GM23338 (cell line): Measurements from ENCODE around the gene LRIT1. TPM values are rescaled to one million over a fixed set of nuclear protein-coding genes. Genes with fewer than 3 reads are reported as not detected.

Experiments
- ATAC-seq: fragments of 200-7000 bp; cut with Tn5 transposase; 3 replicates; pipeline ENCODE4 v1.9.1; 2020
- DNase-seq: peaks from one replicate; pipeline ENCODE4 v3.0.0-alpha.2; 2015; ENCODE audit warnings: low spot score
- H2AFZ ChIP-seq: fragments of 200-600 bp; sonication (generic); 2 replicates; pipeline ENCODE4 v1.8.0; 2016; ENCODE audit warnings: antibody characterized with exemption, mild to moderate bottlenecking, moderate library complexity
- H3F3A ChIP-seq: fragments of 200-600 bp; sonication (generic); replicated peaks from 2 replicates; pipeline ENCODE4 v1.8.0; 2017; ENCODE audit warnings: antibody characterized with exemption, mixed run types, low read depth
- H3K27ac ChIP-seq: fragments of 200-600 bp; sonication (generic); 2 replicates; pipeline ENCODE4 v1.6.1; 2016; ENCODE audit warnings: low read depth
- H3K27me3 ChIP-seq: fragments of 200-600 bp; sonication (generic); 2 replicates; pipeline ENCODE4 v1.8.0; 2016; ENCODE audit warnings: mild to moderate bottlenecking, mixed run types, moderate library complexity; ENCODE audit not compliant: insufficient read depth
- H3K36me3 ChIP-seq: fragments of 200-600 bp; sonication (generic); 2 replicates; pipeline ENCODE4 v1.8.0; 2016; ENCODE audit warnings: mild to moderate bottlenecking; ENCODE audit not compliant: insufficient read depth
- H3K4me1 ChIP-seq: fragments of 200-600 bp; sonication (generic); 2 replicates; pipeline ENCODE4 v1.8.0; 2016; ENCODE audit warnings: mild to moderate bottlenecking, moderate library complexity; ENCODE audit not compliant: insufficient read depth
- H3K4me2 ChIP-seq: fragments of 200-600 bp; sonication (generic); 2 replicates; pipeline ENCODE4 v1.7.1; 2017; ENCODE audit warnings: mixed run types
- H3K4me3 ChIP-seq: fragments of 200-600 bp; sonication (generic); 2 replicates; pipeline ENCODE4 v1.6.1; 2016; ENCODE audit warnings: mixed run types
- H3K79me2 ChIP-seq: fragments of 200-600 bp; sonication (generic); replicated peaks from 2 replicates; pipeline ENCODE4 v1.8.0; 2017; ENCODE audit warnings: mild to moderate bottlenecking; ENCODE audit not compliant: insufficient read depth
- H3K9me2 ChIP-seq: fragments of 200-600 bp; sonication (generic); 2 replicates; pipeline ENCODE4 v1.8.0; 2017; ENCODE audit not compliant: insufficient read depth
- H4K20me1 ChIP-seq: fragments of 200-600 bp; sonication (generic); replicated peaks from 2 replicates; pipeline ENCODE4 v1.8.0; 2017; ENCODE audit warnings: mild to moderate bottlenecking; ENCODE audit not compliant: insufficient read depth
- H3K27ac Mint-ChIP-seq: 2 replicates; pipeline ENCODE4 v1.8.0; 2020; ENCODE audit warnings: inconsistent platforms, mild to moderate bottlenecking, moderate library complexity, mixed read lengths
- H3K27me3 Mint-ChIP-seq: 3 replicates; pipeline ENCODE4 v1.8.0; 2022; ENCODE audit warnings: low read depth, mild to moderate bottlenecking, moderate library complexity, mixed read lengths, inconsistent platforms; ENCODE audit not compliant: insufficient read depth, poor library complexity
- H3K36me3 Mint-ChIP-seq: 3 replicates; pipeline ENCODE4 v1.8.0; 2021; ENCODE audit warnings: low read depth, mild to moderate bottlenecking, inconsistent platforms, moderate library complexity, mixed read lengths
- H3K4me1 Mint-ChIP-seq: 3 replicates; pipeline ENCODE4 v1.8.0; 2020; ENCODE audit warnings: mild to moderate bottlenecking, inconsistent platforms, mixed read lengths
- H3K4me3 Mint-ChIP-seq: 3 replicates; pipeline ENCODE4 v1.8.0; 2021; ENCODE audit warnings: moderate library complexity, mild to moderate bottlenecking, inconsistent platforms, mixed read lengths
- H3K9me3 Mint-ChIP-seq: 3 replicates; pipeline ENCODE4 v1.8.0; 2020; ENCODE audit warnings: moderate library complexity, mild to moderate bottlenecking, inconsistent platforms, mixed read lengths
- EZH2 ChIP-seq: fragments of 200-600 bp; sonication (generic); IDR thresholded peaks from one replicate; pipeline ENCODE4 v1.8.0; 2017; ENCODE audit warnings: antibody characterized with exemption, mild to moderate bottlenecking, low read depth; ENCODE audit not compliant: unreplicated experiment
- JUNB ChIP-seq: IDR thresholded peaks from one replicate; pipeline ENCODE4 v1.6.1; 2016; ENCODE audit warnings: antibody characterized with exemption; ENCODE audit not compliant: unreplicated experiment
- NANOG ChIP-seq: IDR thresholded peaks from 2 replicates; pipeline ENCODE4 v1.6.1; 2016; ENCODE audit warnings: antibody characterized with exemption, borderline replicate concordance
- STAT1 ChIP-seq: IDR thresholded peaks from one replicate; pipeline ENCODE4 v1.6.1; 2016; ENCODE audit warnings: antibody characterized with exemption; ENCODE audit not compliant: unreplicated experiment
- ZNF114 ChIP-seq: fragments of 250-450 bp; sonication (Bioruptor Pico); IDR thresholded peaks from 2 replicates; pipeline ENCODE4 v1.5.0; 2020; ENCODE audit warnings: mild to moderate bottlenecking, moderate library complexity
- ZNF331 ChIP-seq: fragments of 250-450 bp; sonication (Bioruptor Pico); IDR thresholded peaks from 2 replicates; pipeline ENCODE4 v1.5.0; 2020; ENCODE audit warnings: low read depth, mild to moderate bottlenecking, moderate library complexity
- polyA plus RNA-seq: library from polyadenylated mRNA; unstranded; fragments of >200 nt; fragmentation: Nextera tagmentation; extraction: Ambion mirVana; gene quantifications from 2 replicates; pipeline ENCODE4 v1.2.1, GENCODE V29; 2016
- total RNA-seq: library from RNA; depleted of rRNA; stranded (reverse); fragments of >200 nt; shearing (Covaris generic); gene quantifications from 2 replicates; pipeline ENCODE4 v1.2.3, GENCODE V29; 2014
- TF ChIP-seq, protein P1 (sequence below), 2 experiments: fragments of 200-600 bp in 1 of 2; sonication (generic) in 1 of 2; conservative IDR thresholded peaks; 2 replicates each; pipeline versions ENCODE4 v1.5.1 to v1.6.1; 2016 to 2017; ENCODE audit warnings: antibody characterized with exemption in 2 of 2, low read depth in 2 of 2, mild to moderate bottlenecking in 2 of 2, moderate library complexity in 1 of 2
- TF ChIP-seq, protein P2 (sequence below): fragments of 250-450 bp; sonication (Bioruptor Pico); IDR thresholded peaks from 2 replicates; pipeline ENCODE4 v1.5.0; 2020; ENCODE audit warnings: mild to moderate bottlenecking, moderate library complexity
- TF ChIP-seq, protein P3 (sequence below): IDR thresholded peaks from 2 replicates; pipeline ENCODE4 v1.6.1; 2016; ENCODE audit warnings: antibody characterized with exemption
- TF ChIP-seq, protein P4 (sequence below): IDR thresholded peaks from one replicate; pipeline ENCODE4 v1.6.1; 2018; ENCODE audit warnings: antibody characterized with exemption; ENCODE audit not compliant: unreplicated experiment

LRIT1 gene
- total and polyA plus RNA-seq, 2 experiments from 2014 or later: 0.07 TPM; not detected in 1

DNA sequence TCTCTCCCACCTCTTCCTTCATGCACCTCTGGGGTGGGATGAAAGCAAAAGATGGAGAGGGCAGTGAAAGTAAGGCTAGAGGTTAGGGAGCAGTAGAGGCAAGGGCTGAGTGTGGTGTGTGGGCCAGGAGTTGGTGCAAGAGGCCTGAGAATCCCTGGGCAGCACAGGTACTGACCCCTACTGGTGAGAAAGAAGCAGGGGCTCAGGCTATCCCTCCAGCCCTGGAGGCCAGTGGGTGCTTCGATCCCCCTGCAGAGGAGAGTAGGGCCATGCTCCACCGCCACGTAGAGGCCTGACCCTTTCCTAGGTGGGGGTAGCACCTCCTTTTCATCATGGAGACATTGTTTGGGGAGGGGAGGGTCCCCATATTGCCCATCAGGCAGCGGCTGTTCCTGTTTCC lies 37.2 kb downstream of the LRIT1 start:
- H3K27ac ChIP-seq: no peak overlapping the region
- H3K36me3 ChIP-seq: no peaks in the 10 kb centered on the region
- no peaks in the 10 kb centered on the region for H3K36me3 Mint-ChIP-seq
- H3K4me3 Mint-ChIP-seq: no peak overlapping the region
- peak; percentile 74 for DNase-seq
- no peaks in the 10 kb centered on the region for H3F3A ChIP-seq
- H3K4me1 ChIP-seq: no peaks in the 10 kb centered on the region
- H3K4me1 Mint-ChIP-seq: no peaks in the 10 kb centered on the region
- H3K4me2 ChIP-seq: no peak overlapping the region
- H3K4me3 ChIP-seq: no peak overlapping the region
- H3K27me3 Mint-ChIP-seq: peaks cover 3% of the 10 kb centered on the region
- H3K79me2 ChIP-seq: no peaks in the 10 kb centered on the region
- H2AFZ ChIP-seq: no peak overlapping the region
- peak; percentile 91 for ATAC-seq
- no peaks in the 10 kb centered on the region; the same call in 1 of the 2 replicates for H4K20me1 ChIP-seq
- TF ChIP-seq, protein P1, sequence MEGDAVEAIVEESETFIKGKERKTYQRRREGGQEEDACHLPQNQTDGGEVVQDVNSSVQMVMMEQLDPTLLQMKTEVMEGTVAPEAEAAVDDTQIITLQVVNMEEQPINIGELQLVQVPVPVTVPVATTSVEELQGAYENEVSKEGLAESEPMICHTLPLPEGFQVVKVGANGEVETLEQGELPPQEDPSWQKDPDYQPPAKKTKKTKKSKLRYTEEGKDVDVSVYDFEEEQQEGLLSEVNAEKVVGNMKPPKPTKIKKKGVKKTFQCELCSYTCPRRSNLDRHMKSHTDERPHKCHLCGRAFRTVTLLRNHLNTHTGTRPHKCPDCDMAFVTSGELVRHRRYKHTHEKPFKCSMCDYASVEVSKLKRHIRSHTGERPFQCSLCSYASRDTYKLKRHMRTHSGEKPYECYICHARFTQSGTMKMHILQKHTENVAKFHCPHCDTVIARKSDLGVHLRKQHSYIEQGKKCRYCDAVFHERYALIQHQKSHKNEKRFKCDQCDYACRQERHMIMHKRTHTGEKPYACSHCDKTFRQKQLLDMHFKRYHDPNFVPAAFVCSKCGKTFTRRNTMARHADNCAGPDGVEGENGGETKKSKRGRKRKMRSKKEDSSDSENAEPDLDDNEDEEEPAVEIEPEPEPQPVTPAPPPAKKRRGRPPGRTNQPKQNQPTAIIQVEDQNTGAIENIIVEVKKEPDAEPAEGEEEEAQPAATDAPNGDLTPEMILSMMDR (conservative IDR thresholded peaks at IDR 0.05; ENCODE audit: low read depth in 2 of 2): peak; percentile 65 to 89
- TF ChIP-seq JUNB: no peak
- H3K9me3 Mint-ChIP-seq: no peaks in the 10 kb centered on the region
- H3K27me3 ChIP-seq: no peaks in the 10 kb centered on the region
- no peak overlapping the region for H3K27ac Mint-ChIP-seq
- H3K9me2 ChIP-seq: no peaks in the 10 kb centered on the region

DNA sequence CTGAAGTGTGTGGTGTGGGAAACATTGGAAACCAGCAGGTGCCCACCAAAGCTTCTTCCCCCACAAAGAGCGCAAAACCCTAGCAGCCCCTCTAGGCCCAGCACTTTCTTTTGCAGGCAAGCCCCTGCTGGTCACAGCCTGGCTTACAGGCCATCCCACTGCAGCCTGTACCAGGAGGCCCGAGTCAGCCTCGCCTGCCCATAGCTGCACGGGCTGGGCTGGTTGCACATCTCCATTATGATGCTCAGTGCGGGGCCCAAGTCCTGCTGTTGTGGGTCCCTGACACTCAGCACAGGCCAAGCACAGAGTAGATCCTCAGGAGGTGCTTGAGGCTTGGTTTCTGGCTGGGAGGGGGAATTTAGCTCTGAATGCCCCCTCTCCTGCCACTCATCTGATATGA lies 39.0 kb downstream of the LRIT1 start:
- no peak overlapping the region for H3K4me2 ChIP-seq
- Mint-ChIP-seq H3K36me3 (no peaks in the 10 kb centered on the region), H3K27me3 (peaks cover 3% of the 10 kb centered on the region), H3K27ac (no peak overlapping the region), H3K9me3 (no peaks in the 10 kb centered on the region), H3K4me1 (no peaks in the 10 kb centered on the region), H3K4me3 (no peak overlapping the region)
- H3K4me1 ChIP-seq: no peaks in the 10 kb centered on the region
- H3K36me3 ChIP-seq: no peaks in the 10 kb centered on the region
- H4K20me1 ChIP-seq: no peaks in the 10 kb centered on the region; the same call in 1 of the 2 replicates
- no peaks in the 10 kb centered on the region for H3K27me3 ChIP-seq
- H3K9me2 ChIP-seq: no peaks in the 10 kb centered on the region
- ATAC-seq: no peak; the same call in 2 of the 3 replicates
- no peak for DNase-seq
- no peak overlapping the region for H3K4me3 ChIP-seq
- no peak overlapping the region for H2AFZ ChIP-seq
- H3K27ac ChIP-seq: no peak overlapping the region
- H3F3A ChIP-seq: no peaks in the 10 kb centered on the region
- H3K79me2 ChIP-seq: no peaks in the 10 kb centered on the region
- TF ChIP-seq EZH2: no peak
- no peak for TF ChIP-seq NANOG
- TF ChIP-seq JUNB: no peak
- no peak for TF ChIP-seq STAT1
- TF ChIP-seq, protein P2, sequence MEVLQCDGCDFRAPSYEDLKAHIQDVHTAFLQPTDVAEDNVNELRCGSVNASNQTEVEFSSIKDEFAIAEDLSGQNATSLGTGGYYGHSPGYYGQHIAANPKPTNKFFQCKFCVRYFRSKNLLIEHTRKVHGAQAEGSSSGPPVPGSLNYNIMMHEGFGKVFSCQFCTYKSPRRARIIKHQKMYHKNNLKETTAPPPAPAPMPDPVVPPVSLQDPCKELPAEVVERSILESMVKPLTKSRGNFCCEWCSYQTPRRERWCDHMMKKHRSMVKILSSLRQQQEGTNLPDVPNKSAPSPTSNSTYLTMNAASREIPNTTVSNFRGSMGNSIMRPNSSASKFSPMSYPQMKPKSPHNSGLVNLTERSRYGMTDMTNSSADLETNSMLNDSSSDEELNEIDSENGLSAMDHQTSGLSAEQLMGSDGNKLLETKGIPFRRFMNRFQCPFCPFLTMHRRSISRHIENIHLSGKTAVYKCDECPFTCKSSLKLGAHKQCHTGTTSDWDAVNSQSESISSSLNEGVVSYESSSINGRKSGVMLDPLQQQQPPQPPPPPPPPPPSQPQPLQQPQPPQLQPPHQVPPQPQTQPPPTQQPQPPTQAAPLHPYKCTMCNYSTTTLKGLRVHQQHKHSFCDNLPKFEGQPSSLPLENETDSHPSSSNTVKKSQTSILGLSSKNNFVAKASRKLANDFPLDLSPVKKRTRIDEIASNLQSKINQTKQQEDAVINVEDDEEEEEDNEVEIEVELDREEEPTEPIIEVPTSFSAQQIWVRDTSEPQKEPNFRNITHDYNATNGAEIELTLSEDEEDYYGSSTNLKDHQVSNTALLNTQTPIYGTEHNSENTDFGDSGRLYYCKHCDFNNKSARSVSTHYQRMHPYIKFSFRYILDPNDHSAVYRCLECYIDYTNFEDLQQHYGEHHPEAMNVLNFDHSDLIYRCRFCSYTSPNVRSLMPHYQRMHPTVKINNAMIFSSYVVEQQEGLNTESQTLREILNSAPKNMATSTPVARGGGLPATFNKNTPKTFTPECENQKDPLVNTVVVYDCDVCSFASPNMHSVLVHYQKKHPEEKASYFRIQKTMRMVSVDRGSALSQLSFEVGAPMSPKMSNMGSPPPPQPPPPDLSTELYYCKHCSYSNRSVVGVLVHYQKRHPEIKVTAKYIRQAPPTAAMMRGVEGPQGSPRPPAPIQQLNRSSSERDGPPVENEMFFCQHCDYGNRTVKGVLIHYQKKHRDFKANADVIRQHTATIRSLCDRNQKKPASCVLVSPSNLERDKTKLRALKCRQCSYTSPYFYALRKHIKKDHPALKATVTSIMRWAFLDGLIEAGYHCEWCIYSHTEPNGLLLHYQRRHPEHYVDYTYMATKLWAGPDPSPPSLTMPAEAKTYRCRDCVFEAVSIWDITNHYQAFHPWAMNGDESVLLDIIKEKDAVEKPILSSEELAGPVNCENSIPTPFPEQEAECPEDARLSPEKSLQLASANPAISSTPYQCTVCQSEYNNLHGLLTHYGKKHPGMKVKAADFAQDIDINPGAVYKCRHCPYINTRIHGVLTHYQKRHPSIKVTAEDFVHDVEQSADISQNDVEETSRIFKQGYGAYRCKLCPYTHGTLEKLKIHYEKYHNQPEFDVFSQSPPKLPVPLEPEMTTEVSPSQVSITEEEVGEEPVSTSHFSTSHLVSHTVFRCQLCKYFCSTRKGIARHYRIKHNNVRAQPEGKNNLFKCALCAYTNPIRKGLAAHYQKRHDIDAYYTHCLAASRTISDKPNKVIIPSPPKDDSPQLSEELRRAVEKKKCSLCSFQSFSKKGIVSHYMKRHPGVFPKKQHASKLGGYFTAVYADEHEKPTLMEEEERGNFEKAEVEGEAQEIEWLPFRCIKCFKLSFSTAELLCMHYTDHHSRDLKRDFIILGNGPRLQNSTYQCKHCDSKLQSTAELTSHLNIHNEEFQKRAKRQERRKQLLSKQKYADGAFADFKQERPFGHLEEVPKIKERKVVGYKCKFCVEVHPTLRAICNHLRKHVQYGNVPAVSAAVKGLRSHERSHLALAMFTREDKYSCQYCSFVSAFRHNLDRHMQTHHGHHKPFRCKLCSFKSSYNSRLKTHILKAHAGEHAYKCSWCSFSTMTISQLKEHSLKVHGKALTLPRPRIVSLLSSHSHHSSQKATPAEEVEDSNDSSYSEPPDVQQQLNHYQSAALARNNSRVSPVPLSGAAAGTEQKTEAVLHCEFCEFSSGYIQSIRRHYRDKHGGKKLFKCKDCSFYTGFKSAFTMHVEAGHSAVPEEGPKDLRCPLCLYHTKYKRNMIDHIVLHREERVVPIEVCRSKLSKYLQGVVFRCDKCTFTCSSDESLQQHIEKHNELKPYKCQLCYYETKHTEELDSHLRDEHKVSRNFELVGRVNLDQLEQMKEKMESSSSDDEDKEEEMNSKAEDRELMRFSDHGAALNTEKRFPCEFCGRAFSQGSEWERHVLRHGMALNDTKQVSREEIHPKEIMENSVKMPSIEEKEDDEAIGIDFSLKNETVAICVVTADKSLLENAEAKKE (CRISPR knock-in tag): no peak
- TF ChIP-seq ZNF114: no peak
- TF ChIP-seq, protein P3, sequence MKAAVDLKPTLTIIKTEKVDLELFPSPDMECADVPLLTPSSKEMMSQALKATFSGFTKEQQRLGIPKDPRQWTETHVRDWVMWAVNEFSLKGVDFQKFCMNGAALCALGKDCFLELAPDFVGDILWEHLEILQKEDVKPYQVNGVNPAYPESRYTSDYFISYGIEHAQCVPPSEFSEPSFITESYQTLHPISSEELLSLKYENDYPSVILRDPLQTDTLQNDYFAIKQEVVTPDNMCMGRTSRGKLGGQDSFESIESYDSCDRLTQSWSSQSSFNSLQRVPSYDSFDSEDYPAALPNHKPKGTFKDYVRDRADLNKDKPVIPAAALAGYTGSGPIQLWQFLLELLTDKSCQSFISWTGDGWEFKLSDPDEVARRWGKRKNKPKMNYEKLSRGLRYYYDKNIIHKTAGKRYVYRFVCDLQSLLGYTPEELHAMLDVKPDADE: no peak
- TF ChIP-seq ZNF331: no peak
- TF ChIP-seq, protein P4, sequence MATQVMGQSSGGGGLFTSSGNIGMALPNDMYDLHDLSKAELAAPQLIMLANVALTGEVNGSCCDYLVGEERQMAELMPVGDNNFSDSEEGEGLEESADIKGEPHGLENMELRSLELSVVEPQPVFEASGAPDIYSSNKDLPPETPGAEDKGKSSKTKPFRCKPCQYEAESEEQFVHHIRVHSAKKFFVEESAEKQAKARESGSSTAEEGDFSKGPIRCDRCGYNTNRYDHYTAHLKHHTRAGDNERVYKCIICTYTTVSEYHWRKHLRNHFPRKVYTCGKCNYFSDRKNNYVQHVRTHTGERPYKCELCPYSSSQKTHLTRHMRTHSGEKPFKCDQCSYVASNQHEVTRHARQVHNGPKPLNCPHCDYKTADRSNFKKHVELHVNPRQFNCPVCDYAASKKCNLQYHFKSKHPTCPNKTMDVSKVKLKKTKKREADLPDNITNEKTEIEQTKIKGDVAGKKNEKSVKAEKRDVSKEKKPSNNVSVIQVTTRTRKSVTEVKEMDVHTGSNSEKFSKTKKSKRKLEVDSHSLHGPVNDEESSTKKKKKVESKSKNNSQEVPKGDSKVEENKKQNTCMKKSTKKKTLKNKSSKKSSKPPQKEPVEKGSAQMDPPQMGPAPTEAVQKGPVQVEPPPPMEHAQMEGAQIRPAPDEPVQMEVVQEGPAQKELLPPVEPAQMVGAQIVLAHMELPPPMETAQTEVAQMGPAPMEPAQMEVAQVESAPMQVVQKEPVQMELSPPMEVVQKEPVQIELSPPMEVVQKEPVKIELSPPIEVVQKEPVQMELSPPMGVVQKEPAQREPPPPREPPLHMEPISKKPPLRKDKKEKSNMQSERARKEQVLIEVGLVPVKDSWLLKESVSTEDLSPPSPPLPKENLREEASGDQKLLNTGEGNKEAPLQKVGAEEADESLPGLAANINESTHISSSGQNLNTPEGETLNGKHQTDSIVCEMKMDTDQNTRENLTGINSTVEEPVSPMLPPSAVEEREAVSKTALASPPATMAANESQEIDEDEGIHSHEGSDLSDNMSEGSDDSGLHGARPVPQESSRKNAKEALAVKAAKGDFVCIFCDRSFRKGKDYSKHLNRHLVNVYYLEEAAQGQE: no peak
